H1 (cell line): ENCODE measurements around the gene RPN2. TPM values are rescaled to one million over a fixed set of nuclear protein-coding genes. Genes with fewer than 3 reads are reported as not detected.

Experiments
- CTCF ChIA-PET: fragments of 300-600 bp; sonication (Branson Sonifier 250); formaldehyde crosslinking; loops from one replicate; lab custom pipeline; 2021; ENCODE audit not compliant: partially characterized antibody; lab: Charles Lee
- POLR2A ChIA-PET: fragments of 300-600 bp; sonication (Branson Sonifier 250); formaldehyde crosslinking; loops from one replicate; lab custom pipeline; 2021; ENCODE audit warnings: inconsistent platforms; ENCODE audit not compliant: partially characterized antibody; lab: Charles Lee
- DNase-seq, 2 experiments: peaks; one replicate each; pipeline versions ENCODE4 v3.0.0 to v3.0.0-alpha.2; 2010 to 2022; ENCODE audit warnings: low spot score in 2 of 2, low read depth in 1 of 2, mixed read lengths in 1 of 2
- FAIRE-seq: peaks from 2 replicates; lab custom pipeline; 2011; peaks lifted over from hg19 to GRCh38; lab: Jason Lieb, UNC
- H2AFZ ChIP-seq: 2 replicates; pipeline ENCODE4 v1.8.1; 2012; ENCODE audit warnings: low read length, inconsistent platforms
- H2AK5ac ChIP-seq: 2 replicates; pipeline ENCODE4 v1.6.1; 2013; ENCODE audit warnings: low read depth, low read length
- H2BK120ac ChIP-seq: replicated peaks from 2 replicates; pipeline ENCODE3; 2013; ENCODE audit warnings: low read depth, low read length, inconsistent platforms
- H2BK12ac ChIP-seq: 2 replicates; pipeline ENCODE4 v1.6.1; 2013; ENCODE audit warnings: low read depth, low read length
- H2BK15ac ChIP-seq: 2 replicates; pipeline ENCODE4 v1.6.1; 2013; ENCODE audit warnings: low read length
- H2BK20ac ChIP-seq: 2 replicates; pipeline ENCODE4 v1.6.1; 2013; ENCODE audit warnings: low read length
- H2BK5ac ChIP-seq: 2 replicates; pipeline ENCODE4 v1.6.1; 2013; ENCODE audit warnings: low read depth, low read length
- H3K14ac ChIP-seq: 2 replicates; pipeline ENCODE4 v1.6.1; 2013; ENCODE audit warnings: inconsistent platforms; ENCODE audit not compliant: insufficient read length
- H3K18ac ChIP-seq: 2 replicates; pipeline ENCODE4 v1.6.1; 2013; ENCODE audit warnings: low read length; ENCODE audit errors: extremely low read depth
- H3K23ac ChIP-seq: 2 replicates; pipeline ENCODE4 v1.6.1; 2013; ENCODE audit warnings: inconsistent platforms; ENCODE audit not compliant: insufficient read length
- H3K23me2 ChIP-seq: 2 replicates; pipeline ENCODE4 v1.6.1; 2013; ENCODE audit warnings: low read depth, low read length
- H3K27ac ChIP-seq: 2 replicates; pipeline ENCODE4 v1.6.1; 2011; ENCODE audit warnings: low read depth, low read length, inconsistent platforms
- H3K27me3 ChIP-seq, 4 experiments: replicated peaks in 1 of 4; 1 replicate in 1 of 4; 2 replicates in 3 of 4; pipeline versions ENCODE4 v1.6.1 to v1.8.1; 2011 to 2013; ENCODE audit warnings: low read length in 3 of 4, mild to moderate bottlenecking in 3 of 4, inconsistent platforms in 2 of 4, mixed read lengths in 2 of 4, moderate library complexity in 1 of 4; ENCODE audit not compliant: control insufficient read depth in 3 of 4, insufficient read depth in 3 of 4; ENCODE audit errors: extremely low read depth in 1 of 4
- H3K36me3 ChIP-seq, 4 experiments: 2 replicates each; pipeline versions ENCODE4 v1.6.1 to v1.8.1; 2011 to 2013; ENCODE audit warnings: mild to moderate bottlenecking in 4 of 4, low read length in 3 of 4, moderate library complexity in 2 of 4, control low read depth in 1 of 4, inconsistent platforms in 1 of 4; ENCODE audit not compliant: insufficient read depth in 4 of 4, control insufficient read depth in 2 of 4
- H3K4ac ChIP-seq: replicated peaks from 2 replicates; pipeline ENCODE3; 2013; ENCODE audit warnings: low read length, low read depth, mixed read lengths, inconsistent platforms; ENCODE audit not compliant: insufficient read length
- H3K4me1 ChIP-seq, 4 experiments: replicated peaks in 1 of 4; 1 replicate in 1 of 4; 2 replicates in 3 of 4; pipeline versions ENCODE4 v1.6.1 to v1.8.1; 2011 to 2013; ENCODE audit warnings: low read length in 3 of 4, inconsistent platforms in 2 of 4, mixed read lengths in 1 of 4; ENCODE audit not compliant: insufficient read depth in 4 of 4, control insufficient read depth in 3 of 4
- H3K4me2 ChIP-seq, 2 experiments: 2 replicates each; pipeline versions ENCODE4 v1.6.1 to v1.8.1; 2011 to 2013; ENCODE audit warnings: low read depth in 2 of 2, low read length in 2 of 2, control low read depth in 1 of 2, inconsistent platforms in 1 of 2, mild to moderate bottlenecking in 1 of 2; ENCODE audit not compliant: insufficient read depth in 1 of 2
- H3K4me3 ChIP-seq, 4 experiments: fragments of 200-600, 300-600 bp in 1 of 4; sonication (generic), shearing (Covaris generic), sonication (Bioruptor Twin) in 1 of 4; 2 replicates each; pipeline versions ENCODE4 v1.5.1 to v1.8.1; 2011 to 2016; ENCODE audit warnings: low read length in 4 of 4, low read depth in 3 of 4, control low read depth in 2 of 4, inconsistent platforms in 2 of 4, mild to moderate bottlenecking in 2 of 4, mixed read lengths in 1 of 4, moderate library complexity in 1 of 4; ENCODE audit not compliant: insufficient read depth in 2 of 4; ENCODE audit errors: extremely low read depth in 1 of 4
- H3K56ac ChIP-seq: replicated peaks from 2 replicates; pipeline ENCODE3; 2013; ENCODE audit warnings: low read depth, mild to moderate bottlenecking, mixed read lengths, low read length, inconsistent platforms; ENCODE audit not compliant: insufficient read length
- H3K79me1 ChIP-seq: 2 replicates; pipeline ENCODE4 v1.6.1; 2013; ENCODE audit warnings: low read depth, low read length, control low read depth
- H3K79me2 ChIP-seq, 2 experiments: 2 replicates each; pipeline versions ENCODE4 v1.6.1 to v1.8.1; 2012 to 2013; ENCODE audit warnings: low read length in 2 of 2, mild to moderate bottlenecking in 2 of 2, inconsistent platforms in 1 of 2; ENCODE audit not compliant: insufficient read depth in 2 of 2, control insufficient read depth in 1 of 2
- H3K9ac ChIP-seq, 4 experiments: replicated peaks in 1 of 4; 1 replicate in 1 of 4; 2 replicates in 3 of 4; pipeline versions ENCODE4 v1.6.1 to v1.8.1; 2011 to 2013; ENCODE audit warnings: low read depth in 3 of 4, low read length in 3 of 4, control low read depth in 2 of 4, mild to moderate bottlenecking in 2 of 4, moderate library complexity in 2 of 4, inconsistent platforms in 1 of 4; ENCODE audit errors: extremely low read depth in 1 of 4
- H3K9me3 ChIP-seq, 2 experiments: 2 replicates each; pipeline versions ENCODE4 v1.6.1 to v1.8.1; 2012 to 2013; ENCODE audit warnings: mild to moderate bottlenecking in 2 of 2, moderate library complexity in 2 of 2, control low read depth in 1 of 2, inconsistent platforms in 1 of 2, low read depth in 1 of 2, low read length in 1 of 2, mixed read lengths in 1 of 2; ENCODE audit not compliant: insufficient read depth in 2 of 2
- H4K20me1 ChIP-seq, 2 experiments: replicated peaks in 1 of 2; 2 replicates each; pipeline versions ENCODE3 to v1.8.1; 2011 to 2013; ENCODE audit warnings: inconsistent platforms in 2 of 2, low read length in 2 of 2, mild to moderate bottlenecking in 1 of 2; ENCODE audit not compliant: insufficient read depth in 2 of 2, control insufficient read depth in 1 of 2
- H4K5ac ChIP-seq: 2 replicates; pipeline ENCODE4 v1.6.1; 2013; ENCODE audit warnings: low read length, low read depth, mixed read lengths, inconsistent platforms; ENCODE audit not compliant: insufficient read length
- H4K8ac ChIP-seq: 2 replicates; pipeline ENCODE4 v1.8.0; 2013; ENCODE audit warnings: mild to moderate bottlenecking, moderate library complexity, low read length, inconsistent platforms; ENCODE audit not compliant: insufficient read depth; ENCODE audit errors: extremely low read depth
- H4K91ac ChIP-seq: replicated peaks from 2 replicates; pipeline ENCODE3; 2013; ENCODE audit warnings: low read length, mixed read lengths, inconsistent platforms; ENCODE audit not compliant: insufficient read length
- BRCA1 ChIP-seq: IDR thresholded peaks from 2 replicates; pipeline ENCODE4 v1.6.1; 2012; ENCODE audit warnings: low read depth, low read length, improper control_type of control experiment
- CBX5 ChIP-seq: fragments of 300-800, 300-1000 bp; sonication (generic); IDR thresholded peaks from 2 replicates; pipeline ENCODE4 v1.7.1; 2016; ENCODE audit warnings: antibody characterized with exemption, low read length, low read depth
- KDM4A ChIP-seq: IDR thresholded peaks from one replicate; pipeline ENCODE4 v1.7.1; 2012; ENCODE audit warnings: low read depth, mild to moderate bottlenecking, moderate library complexity, low read length, inconsistent platforms; ENCODE audit not compliant: severe bottlenecking
- RFX5 ChIP-seq: IDR thresholded peaks from 2 replicates; pipeline ENCODE4 v1.6.1; 2011; ENCODE audit warnings: low read depth, low read length, improper control_type of control experiment, borderline replicate concordance
- TCF12 ChIP-seq: IDR thresholded peaks from 2 replicates; pipeline ENCODE4 v1.6.1; 2011; ENCODE audit warnings: low read depth, mild to moderate bottlenecking, low read length
- YY1 ChIP-seq: IDR thresholded peaks from 2 replicates; pipeline ENCODE4 v1.6.1; 2011; ENCODE audit warnings: low read depth, mild to moderate bottlenecking, low read length
- WGBS, 2 experiments: shearing (Covaris generic) in 1 of 2; methylation state at CpG; one replicate each; pipeline versions ENCODE4 v1.1.6 to v1.1.7; 2013 to 2015; ENCODE audit warnings: low lambda C conversion rate in 2 of 2, mixed read lengths in 2 of 2, inconsistent platforms in 1 of 2, low coverage in 1 of 2, missing lambda C conversion rate in 1 of 2; ENCODE audit not compliant: insufficient replicate concordance in 2 of 2, insufficient coverage in 1 of 2, insufficient read length in 1 of 2; ENCODE audit errors: extremely low coverage in 1 of 2, missing lambda C conversion rate in 1 of 2; 5-methylcytosine and 5-hydroxymethylcytosine counted together
- polyA plus RNA-seq, 7 experiments: library from polyadenylated mRNA; depleted of rRNA in 3 of 7; stranded (reverse) in 5 of 7; unstranded in 2 of 7; fragments of >200 nt in 5 of 7; fragments of 200-250 nt in 2 of 7; gene quantifications; 1 replicate in 5 of 7; 2 replicates in 1 of 7; 4 replicates in 1 of 7; pipeline versions ENCODE4 v1.2.1 to v1.2.3, GENCODE V29; 2011 to 2013; ENCODE audit warnings: missing spikeins in 2 of 7, mixed read lengths in 2 of 7
- total RNA-seq: library from RNA; stranded (reverse); fragmentation: NEBNext Ultra II Directional; extraction: Animal tissue kit (Norgen Biotek cat#: 25700); gene quantifications from 2 replicates; pipeline ENCODE4 v1.2.1, GENCODE V29; 2021
- TF ChIP-seq, protein P1 (sequence below), 3 experiments: IDR thresholded peaks; 1 replicate in 2 of 3; 2 replicates in 1 of 3; pipeline versions ENCODE4 v1.5.1 to v1.6.1; 2011; ENCODE audit warnings: low read length in 3 of 3, mild to moderate bottlenecking in 3 of 3, inconsistent platforms in 2 of 3, low read depth in 1 of 3, moderate library complexity in 1 of 3; ENCODE audit not compliant: insufficient read depth in 1 of 3; ENCODE audit errors: control extremely low read depth in 1 of 3

RPN2 gene
- total and polyA plus RNA-seq, 2 of the 8 experiments (the other 6 are each of a cell fraction or from before 2014, with no cell fraction given): 236 to 379 TPM

GRCh38 chr20:37131486-37131885 is 47.6 kb upstream of the RPN2 start:
- Histone ChIP-seq H3K23me2 (no peaks in the 10 kb centered on the region), H3K14ac (no peak overlapping the region), H3K56ac (no peak overlapping the region), H4K8ac (no peak overlapping the region), H3K27ac (no peak overlapping the region), H4K5ac (no peak overlapping the region), H2BK120ac (no peak overlapping the region), H2BK15ac (no peak overlapping the region), H3K79me1 (no peaks in the 10 kb centered on the region), H4K91ac (no peak overlapping the region), H2BK12ac (no peak overlapping the region), H4K20me1 (no peaks in the 10 kb centered on the region), H2BK20ac (no peak overlapping the region), H3K4me1 (no peaks in the 10 kb centered on the region), H3K9ac (no peak overlapping the region), H2BK5ac (no peak overlapping the region), H3K9me3 (0 out of 4 replicates have a peak, but pooled peaks cover 0 to under 1% of the 10 kb centered on the region in 2 experiments), H2AFZ (no peak overlapping the region), H3K18ac (no peak overlapping the region), H3K4me2 (no peak overlapping the region), H3K79me2 (no peaks in the 10 kb centered on the region), H2AK5ac (no peak overlapping the region), H3K23ac (no peak overlapping the region), H3K27me3 (no peaks in the 10 kb centered on the region), H3K4me3 (no peak overlapping the region), H3K4ac (no peak overlapping the region), H3K36me3 (no peaks in the 10 kb centered on the region)
- POLR2A ChIA-PET: interaction anchor here (1.1 to 1.2 kb wide), 2 partner anchors 11 to 15 kb away, joined by 3 read pairs; no protein-coding TSS in a partner anchor
- CTCF ChIA-PET: no interaction called here
- DNase-seq (no peak), FAIRE-seq (no peak)
- 93% methylated on average over 3 of the region's 3 CpGs; no CpG with 5 or more reads in 1 of the 2 experiments for WGBS, 2 experiments
- TF ChIP-seq CBX5 (no peak), YY1 (no peak), BRCA1 (no peak), KDM4A (no peak), TCF12 (no peak), RFX5 (no peak)
- TF ChIP-seq, protein P1, sequence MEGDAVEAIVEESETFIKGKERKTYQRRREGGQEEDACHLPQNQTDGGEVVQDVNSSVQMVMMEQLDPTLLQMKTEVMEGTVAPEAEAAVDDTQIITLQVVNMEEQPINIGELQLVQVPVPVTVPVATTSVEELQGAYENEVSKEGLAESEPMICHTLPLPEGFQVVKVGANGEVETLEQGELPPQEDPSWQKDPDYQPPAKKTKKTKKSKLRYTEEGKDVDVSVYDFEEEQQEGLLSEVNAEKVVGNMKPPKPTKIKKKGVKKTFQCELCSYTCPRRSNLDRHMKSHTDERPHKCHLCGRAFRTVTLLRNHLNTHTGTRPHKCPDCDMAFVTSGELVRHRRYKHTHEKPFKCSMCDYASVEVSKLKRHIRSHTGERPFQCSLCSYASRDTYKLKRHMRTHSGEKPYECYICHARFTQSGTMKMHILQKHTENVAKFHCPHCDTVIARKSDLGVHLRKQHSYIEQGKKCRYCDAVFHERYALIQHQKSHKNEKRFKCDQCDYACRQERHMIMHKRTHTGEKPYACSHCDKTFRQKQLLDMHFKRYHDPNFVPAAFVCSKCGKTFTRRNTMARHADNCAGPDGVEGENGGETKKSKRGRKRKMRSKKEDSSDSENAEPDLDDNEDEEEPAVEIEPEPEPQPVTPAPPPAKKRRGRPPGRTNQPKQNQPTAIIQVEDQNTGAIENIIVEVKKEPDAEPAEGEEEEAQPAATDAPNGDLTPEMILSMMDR (IDR thresholded peaks at IDR 0.05; ENCODE audit: control extremely low read depth in 1 of 3, insufficient read depth in 1 of 3, low read depth in 1 of 3, low read length in 3 of 3): no peak
